ENCODE measurements around the gene SPATA31E1.

DNA sequence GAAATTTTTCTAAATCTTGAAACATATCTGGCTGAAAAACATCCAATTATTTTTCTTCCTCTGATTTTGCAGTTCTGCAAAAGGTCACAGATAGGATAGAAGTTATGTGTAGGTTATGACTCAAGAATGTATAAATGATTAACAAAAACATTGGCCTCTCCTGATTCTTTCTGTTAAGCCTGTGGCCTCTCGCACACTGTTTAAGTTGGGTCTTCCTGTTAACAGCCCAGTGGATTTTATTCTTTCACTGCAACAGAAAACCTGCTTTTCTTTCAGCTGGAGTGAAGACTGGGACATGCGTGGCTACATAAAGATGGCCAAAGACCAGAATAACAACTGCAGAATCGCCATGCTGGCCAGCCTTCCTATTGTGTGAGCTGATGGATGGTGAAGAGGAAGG lies 17.1 kb upstream of the SPATA31E1 start:
- TF ChIP-seq CTCF (optimal IDR thresholded peaks at IDR 0.05 in 1 of 3, IDR thresholded peaks at IDR 0.05 in 1 of 3, conservative IDR thresholded peaks at IDR 0.05 in 1 of 3; ENCODE audit: extremely low read depth in 1 of 3, insufficient read depth in 2 of 3, low read length in 3 of 3) = no peak
- TF ChIP-seq EZH2 (IDR thresholded peaks at IDR 0.05; ENCODE audit: low read length) = no peak
